Loucy (cell line): ENCODE data around the gene BASP1.

Source experiments
- H2AFZ ChIP-seq: fragments of 200-600 bp; sonication (generic); 2 replicates; pipeline ENCODE4 v1.6.0; 2016; ENCODE audit warnings: antibody characterized with exemption, mild to moderate bottlenecking, low read length, moderate library complexity
- H3F3A ChIP-seq: fragments of 200-600 bp; 2 replicates; pipeline ENCODE4 v1.6.0; 2016; ENCODE audit warnings: antibody characterized with exemption, low read depth, mild to moderate bottlenecking
- H3K27me3 ChIP-seq: fragments of 200-600 bp; sonication (generic); 2 replicates; pipeline ENCODE4 v1.6.1; 2014; ENCODE audit warnings: low read length, mild to moderate bottlenecking; ENCODE audit not compliant: insufficient read depth, poor library complexity, severe bottlenecking
- H3K36me3 ChIP-seq: fragments of 200-600 bp; sonication (generic); 2 replicates; pipeline ENCODE4 v1.6.1; 2016; ENCODE audit warnings: low read length; ENCODE audit not compliant: insufficient read depth
- H3K4me1 ChIP-seq: fragments of 200-600 bp; sonication (generic); 2 replicates; pipeline ENCODE4 v1.5.1; 2014; ENCODE audit warnings: low read length, mild to moderate bottlenecking; ENCODE audit not compliant: insufficient read depth, poor library complexity, severe bottlenecking
- H3K4me2 ChIP-seq: fragments of 200-600 bp; sonication (generic); 2 replicates; pipeline ENCODE4 v1.6.0; 2014; ENCODE audit warnings: antibody characterized with exemption, low read length, low read depth, mild to moderate bottlenecking; ENCODE audit not compliant: poor library complexity, severe bottlenecking
- H3K4me3 ChIP-seq: fragments of 200-600 bp; sonication (generic); 2 replicates; pipeline ENCODE4 v1.5.1; 2014; ENCODE audit warnings: low read length, mild to moderate bottlenecking, mixed read lengths; ENCODE audit not compliant: poor library complexity, severe bottlenecking
- H3K79me2 ChIP-seq: fragments of 200-600 bp; sonication (generic); 2 replicates; pipeline ENCODE4 v1.6.1; 2014; ENCODE audit warnings: low read length; ENCODE audit not compliant: insufficient read depth
- H3K9ac ChIP-seq: fragments of 200-600 bp; sonication (generic); 2 replicates; pipeline ENCODE4 v1.6.0; 2014; ENCODE audit warnings: mild to moderate bottlenecking, low read depth, low read length, moderate library complexity; ENCODE audit not compliant: poor library complexity, severe bottlenecking
- H3K9me2 ChIP-seq: fragments of 200-600 bp; sonication (generic); replicated peaks from 2 replicates; pipeline ENCODE4 v1.6.1; 2016; ENCODE audit warnings: low read depth, low read length, mixed read lengths
- H3K9me3 ChIP-seq: fragments of 200-600 bp; sonication (generic); 2 replicates; pipeline ENCODE4 v1.6.1; 2014; ENCODE audit warnings: mild to moderate bottlenecking, antibody characterized with exemption, low read length, low read depth; ENCODE audit not compliant: insufficient read depth
- H4K20me1 ChIP-seq: fragments of 200-600 bp; sonication (generic); 2 replicates; pipeline ENCODE4 v1.6.0; 2014; ENCODE audit warnings: antibody characterized with exemption, low read length, mild to moderate bottlenecking; ENCODE audit not compliant: insufficient read depth, poor library complexity, severe bottlenecking
- EZH2phosphoT487 ChIP-seq: fragments of 200-600 bp; IDR thresholded peaks from 2 replicates; pipeline ENCODE4 v1.6.1; 2018; ENCODE audit warnings: antibody characterized with exemption, mild to moderate bottlenecking, moderate library complexity, borderline replicate concordance
- TF ChIP-seq, protein P1 (sequence below): fragments of 200-600 bp; sonication (generic); conservative IDR thresholded peaks from 2 replicates; pipeline ENCODE4 v1.5.1; 2014; ENCODE audit warnings: mild to moderate bottlenecking, antibody characterized with exemption, low read length

BASP1 gene

DNA sequence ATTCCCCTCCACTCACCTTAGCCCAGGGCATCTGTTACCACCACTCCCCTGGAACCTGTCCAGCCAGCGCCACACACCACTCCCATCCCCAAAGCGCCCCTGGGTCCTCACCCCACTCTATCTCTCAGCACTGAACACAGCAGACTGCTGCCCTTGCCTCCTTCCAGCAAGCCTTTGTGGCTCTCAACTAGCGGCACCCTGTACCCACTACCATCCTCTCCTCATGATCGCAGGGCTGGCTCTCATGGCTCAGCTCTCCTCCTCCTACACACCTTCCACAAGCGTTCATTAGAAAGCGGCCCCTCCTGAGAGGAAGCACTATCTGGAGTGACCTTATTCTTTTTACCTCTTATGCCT is 13.3 kb upstream of the BASP1 start:
- Histone ChIP-seq H3K9ac (no peak overlapping the region), H3K79me2 (no peaks in the 10 kb centered on the region), H3K4me1 (no peaks in the 10 kb centered on the region), H4K20me1 (no peaks in the 10 kb centered on the region), H3K4me3 (no peak overlapping the region), H3K9me2 (no peaks in the 10 kb centered on the region), H3K9me3 (no peaks in the 10 kb centered on the region), H3F3A (no peaks in the 10 kb centered on the region), H3K4me2 (no peak overlapping the region), H3K27me3 (no peaks in the 10 kb centered on the region), H2AFZ (no peak overlapping the region), H3K36me3 (no peaks in the 10 kb centered on the region)
- TF ChIP-seq, protein P1, sequence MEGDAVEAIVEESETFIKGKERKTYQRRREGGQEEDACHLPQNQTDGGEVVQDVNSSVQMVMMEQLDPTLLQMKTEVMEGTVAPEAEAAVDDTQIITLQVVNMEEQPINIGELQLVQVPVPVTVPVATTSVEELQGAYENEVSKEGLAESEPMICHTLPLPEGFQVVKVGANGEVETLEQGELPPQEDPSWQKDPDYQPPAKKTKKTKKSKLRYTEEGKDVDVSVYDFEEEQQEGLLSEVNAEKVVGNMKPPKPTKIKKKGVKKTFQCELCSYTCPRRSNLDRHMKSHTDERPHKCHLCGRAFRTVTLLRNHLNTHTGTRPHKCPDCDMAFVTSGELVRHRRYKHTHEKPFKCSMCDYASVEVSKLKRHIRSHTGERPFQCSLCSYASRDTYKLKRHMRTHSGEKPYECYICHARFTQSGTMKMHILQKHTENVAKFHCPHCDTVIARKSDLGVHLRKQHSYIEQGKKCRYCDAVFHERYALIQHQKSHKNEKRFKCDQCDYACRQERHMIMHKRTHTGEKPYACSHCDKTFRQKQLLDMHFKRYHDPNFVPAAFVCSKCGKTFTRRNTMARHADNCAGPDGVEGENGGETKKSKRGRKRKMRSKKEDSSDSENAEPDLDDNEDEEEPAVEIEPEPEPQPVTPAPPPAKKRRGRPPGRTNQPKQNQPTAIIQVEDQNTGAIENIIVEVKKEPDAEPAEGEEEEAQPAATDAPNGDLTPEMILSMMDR = no peak
- TF ChIP-seq EZH2phosphoT487 = no peak

DNA sequence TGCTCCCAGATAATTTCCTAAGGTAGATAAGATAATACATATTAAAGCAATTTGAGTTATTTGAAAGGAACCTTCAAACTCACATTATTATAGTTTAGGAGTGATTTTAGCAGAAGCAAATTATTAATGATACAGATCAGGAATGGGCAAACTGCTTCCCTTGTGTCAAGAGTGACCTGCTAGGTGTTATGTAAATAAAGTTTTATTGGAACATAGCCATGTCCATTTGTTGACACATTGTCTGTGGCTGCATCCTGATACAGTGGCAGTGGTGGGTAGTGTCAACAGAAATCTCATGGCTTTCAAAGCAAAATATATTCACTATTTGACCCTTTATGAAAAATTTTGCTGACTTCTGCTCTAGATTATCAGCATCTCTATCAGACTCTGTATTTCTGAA is 11.4 kb upstream of the BASP1 start:
- Histone ChIP-seq H3K9me3 (no peaks in the 10 kb centered on the region), H3K9ac (no peak overlapping the region), H3K9me2 (no peaks in the 10 kb centered on the region), H3K4me3 (no peak overlapping the region), H3K4me2 (no peak overlapping the region), H3K4me1 (no peaks in the 10 kb centered on the region), H2AFZ (no peak overlapping the region), H3F3A (no peaks in the 10 kb centered on the region), H3K79me2 (no peaks in the 10 kb centered on the region), H3K36me3 (no peaks in the 10 kb centered on the region), H3K27me3 (no peaks in the 10 kb centered on the region), H4K20me1 (no peaks in the 10 kb centered on the region)
- TF ChIP-seq, protein P1 = no peak
- no peak for TF ChIP-seq EZH2phosphoT487

DNA sequence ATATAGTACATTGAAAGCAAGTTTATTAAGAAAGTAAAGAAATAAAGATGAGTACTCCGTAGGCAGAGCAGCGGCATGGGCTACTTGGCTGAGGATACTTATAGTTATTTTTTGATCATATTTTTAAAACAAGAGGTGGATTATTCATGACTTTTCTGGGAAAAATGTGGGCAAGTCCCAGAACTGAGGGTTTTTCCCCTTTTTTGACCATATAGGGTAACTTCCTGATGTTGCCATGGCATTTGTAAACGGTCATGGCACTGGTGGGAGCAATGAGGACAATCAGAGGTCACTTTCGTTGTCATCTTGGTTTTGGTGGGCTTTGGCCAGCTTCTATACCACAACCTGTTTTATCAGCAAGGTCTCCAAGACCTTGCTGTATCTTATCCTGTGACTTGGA is 5.2 kb upstream of the BASP1 start:
- no peak overlapping the region for H3K4me3 ChIP-seq
- no peak for TF ChIP-seq EZH2phosphoT487
- TF ChIP-seq, protein P1 = no peak
- H3K9me2 ChIP-seq = no peaks in the 10 kb centered on the region
- H3K9me3 ChIP-seq = no peaks in the 10 kb centered on the region
- H4K20me1 ChIP-seq = no peaks in the 10 kb centered on the region
- H3K9ac ChIP-seq = no peak overlapping the region
- H3K79me2 ChIP-seq = no peaks in the 10 kb centered on the region
- no peaks in the 10 kb centered on the region for H3K27me3 ChIP-seq
- H3K4me2 ChIP-seq = no peak overlapping the region
- no peaks in the 10 kb centered on the region for H3F3A ChIP-seq
- H2AFZ ChIP-seq = no peak overlapping the region
- H3K4me1 ChIP-seq = no peaks in the 10 kb centered on the region
- H3K36me3 ChIP-seq = no peaks in the 10 kb centered on the region
